ENCODE measurements around the gene EPB41L2.
"Not testable (repeated sequence)": the region's sequence is repeated elsewhere in the genome, so short reads cannot be mapped to it uniquely, and the experiment has no call there.

The EPB41L2 gene

DNA sequence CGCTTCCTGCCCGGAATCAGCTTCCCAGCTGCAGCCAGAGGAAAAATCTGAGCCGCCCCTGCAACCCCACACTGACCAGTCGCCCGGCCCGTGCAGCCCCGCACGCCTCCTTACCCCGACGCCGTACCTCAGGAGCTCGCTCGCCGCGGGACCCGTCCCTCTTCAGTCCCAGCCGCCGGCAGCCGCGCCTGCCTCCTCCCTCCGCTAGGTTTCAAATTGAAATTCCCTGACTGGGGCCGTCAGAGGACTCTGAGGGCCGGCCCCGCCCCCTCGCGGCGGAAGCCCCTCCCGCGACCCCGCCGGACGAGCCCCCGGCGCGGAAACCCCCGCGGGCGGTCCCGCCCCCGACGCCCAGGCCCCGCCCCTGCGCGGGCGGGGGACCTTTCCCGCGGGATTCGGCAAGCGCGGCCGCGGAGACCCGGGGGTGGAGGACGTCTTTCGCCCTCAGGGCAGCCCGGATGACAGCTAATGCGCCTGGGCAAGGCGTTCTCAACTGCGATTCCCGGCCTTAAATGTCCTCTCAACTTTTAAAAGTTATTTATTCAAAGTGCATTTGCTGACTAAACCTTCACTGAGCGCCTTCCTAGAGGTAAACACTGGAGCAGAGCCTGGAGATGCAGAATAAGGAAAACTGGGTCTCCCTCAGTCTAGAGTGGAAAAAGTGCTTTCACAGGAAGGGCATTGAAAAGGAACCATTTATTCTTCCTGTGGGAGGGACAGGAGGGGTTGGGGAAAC is at the start of gene EPB41L2:
Gene EPB41L2 (minus strand): TSS at position 218 of the 736 bp plus-strand sequence. CDS start 106,760 bp downstream, outside the sequence.
- peak; percentile 89 for DNase-seq

- DNase-seq, result no peak
Observed at GRCh38 chr6:131112249-131112648, 49.2 kb upstream of the EPB41L2 start.

DNA sequence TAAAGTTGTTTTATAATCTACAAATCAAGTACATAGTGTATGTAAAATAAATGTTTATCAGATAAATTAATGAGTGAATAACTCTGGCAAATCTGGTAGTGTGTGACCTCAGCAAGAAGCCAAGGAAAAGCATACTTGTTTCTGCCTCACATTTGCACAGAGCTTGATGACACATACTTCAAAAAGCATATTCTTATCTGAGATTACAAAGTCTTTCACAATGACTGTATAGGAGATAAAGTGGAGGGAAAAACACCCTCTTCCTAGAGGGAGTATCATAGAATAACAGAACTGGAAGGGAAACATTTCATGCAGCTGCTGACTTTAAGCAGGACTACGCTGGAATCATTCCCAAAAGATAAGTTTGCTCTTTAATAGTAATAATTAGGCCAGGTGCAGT is 44.1 kb upstream of the EPB41L2 start:
- peak; percentile 59 for DNase-seq

GRCh38 chr6:131103901-131104300 is 40.9 kb upstream of the EPB41L2 start:
- DNase-seq, result no peak

GRCh38 chr6:131103296-131103695 is 40.3 kb upstream of the EPB41L2 start:
- DNase-seq, result peak; percentile 34

- peak; percentile 30 for DNase-seq
Observed at GRCh38 chr6:131101911-131102680, 39.1 kb upstream of the EPB41L2 start.

DNA sequence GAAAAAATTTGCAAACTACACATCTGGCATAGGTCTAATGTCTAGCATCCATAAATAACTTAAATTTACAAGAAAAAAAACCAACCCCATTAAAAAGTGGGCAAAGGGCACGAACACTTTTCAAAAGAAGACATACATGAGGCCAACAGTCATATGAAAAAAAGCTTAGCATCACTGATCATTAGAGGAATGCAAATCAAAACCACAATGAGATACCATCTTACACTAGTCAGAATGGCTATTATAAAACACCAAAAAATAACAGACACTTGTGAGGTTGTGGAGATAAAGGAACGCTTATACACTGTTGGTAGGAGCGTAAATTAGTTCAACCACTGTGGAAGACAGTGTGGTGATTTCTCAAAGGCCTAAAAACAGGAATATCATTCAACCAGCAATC is 33.7 kb upstream of the EPB41L2 start:
- peak; percentile 17 for DNase-seq

GRCh38 chr6:131093334-131093733 is 30.3 kb upstream of the EPB41L2 start:
- no peak for DNase-seq

GRCh38 chr6:131091944-131092343 is 28.9 kb upstream of the EPB41L2 start:
- not testable (repeated sequence) for DNase-seq

GRCh38 chr6:131090339-131090738 is 27.3 kb upstream of the EPB41L2 start:
- not testable (repeated sequence) for DNase-seq

DNA sequence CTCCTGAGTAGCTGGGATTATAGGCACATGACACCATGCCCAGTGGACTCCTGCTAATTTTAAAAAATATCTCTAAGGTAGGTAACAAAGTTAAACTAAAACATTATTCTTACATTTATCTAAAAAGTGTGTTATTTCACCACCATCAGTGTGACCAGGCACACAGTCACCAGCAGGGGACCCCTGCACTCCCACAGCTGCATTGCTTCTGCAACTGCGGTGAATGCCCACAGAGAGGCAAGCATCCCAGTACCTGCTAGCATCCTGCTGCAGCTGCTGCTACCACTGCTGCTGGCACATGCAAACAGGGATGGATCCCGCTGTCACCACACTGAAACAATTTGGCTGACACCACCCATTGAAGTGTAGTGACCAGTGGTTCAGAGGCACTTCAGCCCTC is 21.9 kb upstream of the EPB41L2 start:
- no peak for DNase-seq

GRCh38 chr6:131083687-131084086 is 20.6 kb upstream of the EPB41L2 start:
- DNase-seq, result no peak

GRCh38 chr6:131082335-131082734 is 19.3 kb upstream of the EPB41L2 start:
- no peak for DNase-seq

DNA sequence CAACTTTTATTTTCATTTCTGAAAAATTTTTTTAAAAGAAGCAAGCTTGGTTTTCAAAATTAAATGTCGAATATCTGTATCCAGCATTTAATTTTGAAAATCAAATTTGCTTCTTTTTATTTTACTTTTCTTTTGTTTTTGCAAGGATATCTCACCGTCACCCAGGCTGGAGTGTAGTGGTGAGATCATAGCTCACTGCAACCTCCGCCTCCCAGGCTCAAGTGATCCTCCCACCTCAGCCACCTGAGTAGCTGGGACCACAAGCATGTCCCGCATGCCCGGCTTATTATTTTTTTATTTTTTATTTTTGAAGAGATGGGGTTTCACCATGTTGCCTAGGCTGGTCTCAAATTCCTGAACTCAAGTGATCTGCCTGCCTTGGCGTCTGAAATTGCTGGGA is 17.0 kb upstream of the EPB41L2 start:
- no peak for DNase-seq

DNA sequence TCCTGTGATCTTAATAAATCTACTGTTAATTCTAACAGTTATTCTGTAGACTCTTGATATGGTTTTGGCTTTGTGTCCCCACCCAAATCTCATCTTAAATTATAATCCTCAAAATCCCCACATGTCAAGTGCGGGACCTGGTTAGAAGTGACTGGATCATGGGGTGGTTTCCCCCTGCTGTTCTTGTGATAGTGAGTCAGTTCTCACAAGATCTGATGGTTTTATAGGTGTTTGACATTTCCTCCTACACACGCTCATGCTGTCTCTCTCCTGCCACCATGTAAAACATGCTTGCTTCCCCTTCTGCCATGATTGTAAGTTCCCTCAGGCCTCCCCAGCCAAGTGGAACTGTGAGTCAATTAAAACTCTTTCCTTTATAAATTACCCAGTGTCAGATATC is 10.5 kb upstream of the EPB41L2 start:
- DNase-seq, result no peak

DNA sequence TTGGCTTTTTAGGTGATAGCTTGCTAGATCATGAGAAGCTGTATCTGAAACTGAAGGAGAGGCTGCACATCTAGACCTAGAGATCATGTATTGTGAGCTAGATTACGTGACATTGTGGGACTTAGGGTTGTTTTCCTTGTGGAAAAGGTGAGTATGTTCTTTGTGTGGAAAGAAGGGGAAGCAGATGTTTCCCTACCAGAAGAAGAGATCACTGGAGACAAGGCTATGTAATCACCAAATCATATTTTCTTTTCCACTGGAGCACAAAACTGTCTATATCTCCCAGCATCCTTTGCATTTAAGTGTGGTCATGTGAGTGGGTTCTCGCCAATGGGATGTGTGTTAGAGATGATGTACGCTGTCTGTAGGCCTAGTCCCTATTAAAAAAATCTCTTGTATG is 7.0 kb upstream of the EPB41L2 start:
- DNase-seq, result no peak

GRCh38 chr6:131068165-131068564 is 5.1 kb upstream of the EPB41L2 start:
- no peak for DNase-seq

- DNase-seq, result peak; percentile 24
Observed at GRCh38 chr6:131067521-131067920, 4.5 kb upstream of the EPB41L2 start.

DNA sequence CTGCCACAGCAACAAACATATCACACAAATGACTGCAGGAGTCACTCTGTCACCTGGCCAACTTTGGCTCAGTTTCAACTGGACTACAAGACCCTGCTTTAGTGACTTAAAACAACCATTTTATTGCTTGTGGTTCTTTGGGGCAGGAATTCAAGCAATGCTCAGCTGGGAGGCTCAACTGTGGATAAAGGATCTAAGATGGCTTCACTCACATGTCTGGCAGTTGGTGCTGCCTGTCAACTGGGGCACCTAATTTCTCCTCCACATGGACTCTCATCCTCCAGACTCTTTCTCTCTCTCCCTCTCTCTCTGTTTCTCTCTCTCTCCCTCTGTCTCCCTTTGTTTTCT is 2.8 kb upstream of the EPB41L2 start:
- no peak for DNase-seq

GRCh38 chr6:131065112-131065823 is 2.2 kb upstream of the EPB41L2 start:
- no peak for DNase-seq

DNA sequence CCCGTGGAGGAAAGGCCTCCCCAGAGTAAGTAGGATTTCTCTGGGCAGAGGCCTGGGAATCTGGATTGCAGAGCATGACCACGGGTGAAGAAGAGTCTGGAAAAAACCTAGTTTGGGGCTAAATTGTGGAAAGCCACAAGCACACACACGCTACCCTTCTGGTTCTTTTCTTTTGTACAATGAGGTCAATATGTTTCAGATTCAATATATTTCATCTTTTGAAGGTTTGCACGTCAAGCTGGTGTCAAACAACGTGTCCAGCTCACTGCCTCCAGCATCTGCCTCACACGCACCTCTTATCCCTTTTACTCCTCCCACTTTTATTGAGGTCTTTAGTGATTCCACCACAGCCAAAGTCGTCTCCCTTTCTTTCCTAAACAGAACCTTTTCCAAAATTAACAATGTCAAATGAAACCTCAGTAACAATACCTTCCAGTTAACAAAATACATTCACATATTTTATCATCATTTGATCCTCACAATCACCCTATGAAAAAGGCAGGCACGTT is 773 bp upstream of the EPB41L2 start:
- no peak for DNase-seq

- DNase-seq, result no peak
Observed at GRCh38 chr6:131062241-131063027, 611 bp downstream of the EPB41L2 start.

DNA sequence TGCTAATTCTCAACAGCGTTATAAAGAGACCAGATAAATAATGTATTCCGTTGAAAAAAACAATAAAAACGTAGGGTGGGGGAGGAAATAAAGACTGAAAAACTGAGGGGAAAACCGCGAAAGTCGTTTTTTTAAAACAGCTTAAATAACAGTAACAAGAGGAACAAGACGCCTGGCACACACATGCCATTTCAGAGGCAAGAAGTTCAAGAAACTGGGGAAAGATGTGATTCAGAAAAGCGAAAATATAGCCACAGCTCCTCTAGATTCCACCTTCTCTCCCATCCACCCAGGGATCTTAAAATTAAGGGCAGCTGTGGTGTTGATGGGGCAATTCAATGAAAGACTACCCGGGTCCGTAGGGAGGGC is 1.3 kb downstream of the EPB41L2 start:
- no peak for DNase-seq
